Measurements from ENCODE around the gene TFEC. TPM values are rescaled to one million over a fixed set of nuclear protein-coding genes. Genes with fewer than 3 reads are reported as not detected.

The TFEC gene
- total and polyA plus RNA-seq, 10 of the 15 experiments (the other 5 are each of a cell fraction or from before 2014, with no cell fraction given) = 0.18 to 5.8 (median 2.4) TPM

GRCh38 chr7:115987486-115987885, 43.1 kb downstream of the TFEC start (continued):
- no peak for TF ChIP-seq FOS (IDR thresholded peaks at IDR 0.05; ENCODE audit: borderline replicate concordance, extremely low read depth, insufficient read length)
- no peak for TF ChIP-seq BCLAF1 (IDR thresholded peaks at IDR 0.05)
- TF ChIP-seq MYC (IDR thresholded peaks at IDR 0.05; ENCODE audit: insufficient read depth, insufficient read length, insufficient replicate concordance, low read length, severe bottlenecking) = no peak
- TF ChIP-seq TCF12 (IDR thresholded peaks at IDR 0.05; ENCODE audit: low read depth, low read length) = no peak
- no peak for TF ChIP-seq ZSCAN29 (IDR thresholded peaks at IDR 0.05)
- no peak for TF ChIP-seq MTA2 (IDR thresholded peaks at IDR 0.05; ENCODE audit: low read depth)
- no peak for TF ChIP-seq TBL1XR1 (IDR thresholded peaks at IDR 0.05; ENCODE audit: low read depth, low read length)

GRCh38 chr7:115984105-115984504, 46.5 kb downstream of the TFEC start:
- H4K20me1 ChIP-seq (ENCODE audit: control insufficient read depth, insufficient read depth) = no peaks in the 10 kb centered on the region
- no peak overlapping the region for H3K4me3 ChIP-seq
- H3K36me3 ChIP-seq (ENCODE audit: control insufficient read depth in 2 of 2, insufficient read depth in 2 of 2, low read length in 1 of 2) = no peaks in the 10 kb centered on the region
- no peak for FAIRE-seq
- H3K4me2 ChIP-seq (ENCODE audit: control insufficient read depth, insufficient read depth) = no peak overlapping the region
- no peaks in the 10 kb centered on the region for H3K9me3 ChIP-seq (replicated peaks; ENCODE audit: control insufficient read depth, insufficient read depth, low read length)
- no peaks in the 10 kb centered on the region for H3K4me1 ChIP-seq (ENCODE audit: control insufficient read depth, insufficient read depth, low read length)
- in situ Hi-C loops (cut with MboI) = no loop called here
- ChIA-PET POLR2A (no interaction called here), CTCF (no interaction called here), RAD21 (ENCODE audit: unreplicated experiment) (no interaction called here), SMC1A (ENCODE audit: uncharacterized antibody, unreplicated experiment) (no interaction called here)
- H3K27me3 ChIP-seq (replicated peaks in 1 of 2; ENCODE audit: control insufficient read depth in 2 of 2, insufficient read depth in 2 of 2, low read length in 1 of 2) = no peaks in the 10 kb centered on the region
- H3K79me2 ChIP-seq (ENCODE audit: control insufficient read depth, insufficient read depth, low read length) = no peaks in the 10 kb centered on the region
- no TSS peak for BruUV-seq (replicated peaks)
- no peak for DNase-seq (ENCODE audit: low read depth, low spot score)
- intact Hi-C loops (cut with micrococcal nuclease; ENCODE audit: unreplicated experiment) = no loop called here
- H2AFZ ChIP-seq (ENCODE audit: control insufficient read depth, low read depth, low read length) = no peak overlapping the region
- no peak overlapping the region for H3K9ac ChIP-seq (ENCODE audit: control insufficient read depth, insufficient read depth, low read length)
- no peak for ATAC-seq
- H3K27ac ChIP-seq (ENCODE audit: control insufficient read depth, insufficient read depth) = no peak overlapping the region
- TF ChIP-seq BCLAF1 (IDR thresholded peaks at IDR 0.05) (no peak), TCF12 (IDR thresholded peaks at IDR 0.05; ENCODE audit: low read depth, low read length) (no peak), NFYA (IDR thresholded peaks at IDR 0.05; ENCODE audit: borderline replicate concordance, low read depth, low read length) (no peak), RELA (IDR thresholded peaks at IDR 0.05; ENCODE audit: borderline replicate concordance, partially characterized antibody) (no peak), REST (IDR thresholded peaks at IDR 0.05; ENCODE audit: low read depth, low read length) (no peak), SP1 (IDR thresholded peaks at IDR 0.05; ENCODE audit: low read depth, low read length) (no peak), NR2C1 (IDR thresholded peaks at IDR 0.05) (no peak), MTA2 (IDR thresholded peaks at IDR 0.05; ENCODE audit: low read depth) (no peak)
